Hepatocyte (in vitro differentiated cells): Measurements from ENCODE around the gene USP37.

ENCODE experiments used
- CTCF ChIP-seq: fragments of 200-600 bp; sonication (generic); IDR thresholded peaks from 2 replicates; pipeline ENCODE4 v1.5.1; 2016; ENCODE audit warnings: antibody characterized with exemption, mild to moderate bottlenecking; ENCODE audit not compliant: poor library complexity
- EZH2 ChIP-seq: fragments of 200-600 bp; sonication (generic); IDR thresholded peaks from 2 replicates; pipeline ENCODE4 v1.6.1; 2016; ENCODE audit warnings: antibody characterized with exemption, mild to moderate bottlenecking, borderline replicate concordance
- EZH2phosphoT487 ChIP-seq: fragments of 200-600 bp; sonication (generic); IDR thresholded peaks from one replicate; pipeline ENCODE4 v1.6.1; 2018; ENCODE audit warnings: antibody characterized with exemption, mild to moderate bottlenecking, low read depth, moderate library complexity; ENCODE audit not compliant: unreplicated experiment, severe bottlenecking

GRCh38 chr2:218425531-218425930 lies 142.6 kb downstream of the USP37 start:
- TF ChIP-seq CTCF (no peak), EZH2 (no peak), EZH2phosphoT487 (no peak)
